Fibroblast of villous mesenchyme (primary cell): ENCODE data around the gene RECQL5. TPM values are rescaled to one million over a fixed set of nuclear protein-coding genes. Genes with fewer than 3 reads are reported as not detected.

Experiments used
- DNase-seq: peaks from one replicate; pipeline ENCODE4 v3.0.0-alpha.2; 2010; ENCODE audit warnings: low read depth
- H3K4me3 ChIP-seq: 2 replicates; pipeline ENCODE4 v1.5.1; 2011; ENCODE audit warnings: low read depth, mild to moderate bottlenecking, low read length
- CTCF ChIP-seq: IDR thresholded peaks from 2 replicates; pipeline ENCODE4 v1.5.1; 2012; ENCODE audit warnings: low read depth, mild to moderate bottlenecking, low read length; ENCODE audit not compliant: insufficient read depth
- total RNA-seq: library from RNA; depleted of rRNA; stranded (reverse); fragments of >200 nt; gene quantifications from 2 replicates; pipeline ENCODE4 v1.2.3, GENCODE V29; 2012

RECQL5 gene
- total RNA-seq, 1 donor = 20.7 TPM

GRCh38 chr17:75694536-75694935, 27.6 kb upstream of the RECQL5 start:
- TF ChIP-seq CTCF = no peak
- no peak overlapping the region for H3K4me3 ChIP-seq
- DNase-seq = no peak

- peak; percentile 90 for DNase-seq
- no peak overlapping the region for H3K4me3 ChIP-seq
- TF ChIP-seq CTCF = peak; percentile 23
Measured at GRCh38 chr17:75693500-75694481, 26.8 kb upstream of the RECQL5 start.

- no peak for DNase-seq
- TF ChIP-seq CTCF = no peak
- no peak overlapping the region for H3K4me3 ChIP-seq
Measured at GRCh38 chr17:75692976-75693375, 26.0 kb upstream of the RECQL5 start.

GRCh38 chr17:75691801-75692626, 25.1 kb upstream of the RECQL5 start:
- no peak for DNase-seq
- H3K4me3 ChIP-seq = no peak overlapping the region

GRCh38 chr17:75691371-75691791, 24.4 kb upstream of the RECQL5 start:
- DNase-seq = no peak
- TF ChIP-seq CTCF = no peak

More at GRCh38 chr17:75691801-75692626, 25.1 kb upstream of the RECQL5 start:
- no peak for TF ChIP-seq CTCF

GRCh38 chr17:75689441-75689873, 22.5 kb upstream of the RECQL5 start:
- H3K4me3 ChIP-seq = no peak overlapping the region
- TF ChIP-seq CTCF = no peak
- no peak for DNase-seq

More at GRCh38 chr17:75691371-75691791, 24.4 kb upstream of the RECQL5 start:
- no peak overlapping the region for H3K4me3 ChIP-seq
